HG03135 (cell line): ENCODE results near the gene USP31.

Source experiments
- ATAC-seq: cut with Tn5 transposase; IDR thresholded peaks from one replicate; pipeline ENCODE4 v1.9.1; 2021; ENCODE audit warnings: mild to moderate bottlenecking, moderate library complexity; ENCODE audit not compliant: unreplicated experiment

The USP31 gene

GRCh38 chr16:23064639-23065038 lies 84.6 kb downstream of the USP31 start:
- no peak for ATAC-seq

- no peak for ATAC-seq
Measured at GRCh38 chr16:23062524-23062923, 86.7 kb downstream of the USP31 start.

GRCh38 chr16:23061669-23062068 lies 87.6 kb downstream of the USP31 start:
- no peak for ATAC-seq

- ATAC-seq: no peak
Measured at GRCh38 chr16:23060458-23061320, 88.6 kb downstream of the USP31 start.

- no peak for ATAC-seq
Measured at GRCh38 chr16:23059433-23059832, 89.8 kb downstream of the USP31 start.

- ATAC-seq: no peak
Measured at GRCh38 chr16:23058576-23058975, 90.7 kb downstream of the USP31 start.

- ATAC-seq: no peak
Measured at GRCh38 chr16:23057013-23057596, 92.1 kb downstream of the USP31 start.

- ATAC-seq: no peak
Measured at GRCh38 chr16:23055481-23055880, 93.8 kb downstream of the USP31 start.

- ATAC-seq: no peak
Measured at GRCh38 chr16:23052908-23053580, 96.2 kb downstream of the USP31 start.

GRCh38 chr16:23052221-23052620 lies 97.0 kb downstream of the USP31 start:
- ATAC-seq: no peak

GRCh38 chr16:23051587-23051986 lies 97.7 kb downstream of the USP31 start:
- ATAC-seq: no peak

GRCh38 chr16:23048164-23048563 lies 101.1 kb downstream of the USP31 start:
- no peak for ATAC-seq

- no peak for ATAC-seq
Measured at GRCh38 chr16:23045025-23045424, 104.2 kb downstream of the USP31 start.

GRCh38 chr16:23040246-23040645 lies 109.0 kb downstream of the USP31 start:
- ATAC-seq: no peak

GRCh38 chr16:23039118-23039517 lies 110.1 kb downstream of the USP31 start:
- no peak for ATAC-seq

- ATAC-seq: no peak
Measured at GRCh38 chr16:23035240-23035639, 114.0 kb downstream of the USP31 start.

- no peak for ATAC-seq
Measured at GRCh38 chr16:23031508-23032098, 117.6 kb downstream of the USP31 start.

GRCh38 chr16:23029733-23030420 lies 119.4 kb downstream of the USP31 start:
- ATAC-seq: no peak

GRCh38 chr16:23027386-23027785 lies 121.9 kb downstream of the USP31 start:
- no peak for ATAC-seq

- no peak for ATAC-seq
Measured at GRCh38 chr16:23026784-23027362, 122.4 kb downstream of the USP31 start.
